Suprapubic skin (tissue), 4 donors: ENCODE results near the gene TRIM56. TPM values are rescaled to one million over a fixed set of nuclear protein-coding genes. Genes with fewer than 3 reads are reported as not detected.
"Not testable (repeated sequence)": the region's sequence is repeated elsewhere in the genome, so short reads cannot be mapped to it uniquely, and the experiment has no call there.

Experiments used
- DNase-seq, 2 donors: peaks; one replicate each; pipeline ENCODE4 v3.0.0-alpha.2; 2019; ENCODE audit warnings: low spot score in 2 of 2
- H3K27ac ChIP-seq: fragments of 200-600 bp; sonication (generic); one replicate; pipeline ENCODE4 v1.5.1; 2019
- H3K27me3 ChIP-seq: fragments of 200-600 bp; sonication (generic); one replicate; pipeline ENCODE4 v1.5.1; 2019
- H3K36me3 ChIP-seq: fragments of 200-600 bp; sonication (generic); one replicate; pipeline ENCODE4 v1.5.1; 2019
- H3K4me1 ChIP-seq: fragments of 200-600 bp; sonication (generic); one replicate; pipeline ENCODE4 v1.5.1; 2019
- H3K4me3 ChIP-seq: fragments of 200-600 bp; sonication (generic); one replicate; pipeline ENCODE4 v1.5.1; 2019; ENCODE audit warnings: mild to moderate bottlenecking
- H3K9me3 ChIP-seq: fragments of 200-600 bp; sonication (generic); one replicate; pipeline ENCODE4 v1.5.1; 2019
- EP300 ChIP-seq: sonication (generic); formaldehyde crosslinking; IDR thresholded peaks from one replicate; pipeline ENCODE4 v1.6.1; 2017; ENCODE audit warnings: antibody characterized with exemption
- POLR2A ChIP-seq, 2 donors: fragments of 450-650 bp; IDR thresholded peaks; one replicate each; pipeline ENCODE4 v1.6.1; 2017; ENCODE audit warnings: antibody characterized with exemption in 2 of 2, mild to moderate bottlenecking in 2 of 2, moderate library complexity in 2 of 2
- POLR2AphosphoS5 ChIP-seq, 3 donors: sonication (generic); formaldehyde crosslinking; IDR thresholded peaks; one replicate each; pipeline ENCODE4 v1.6.1; 2017; ENCODE audit warnings: antibody characterized with exemption in 3 of 3
- WGBS: methylation state at CpG from one replicate; pipeline ENCODE4 v1.1.5; 2018; 5-methylcytosine and 5-hydroxymethylcytosine counted together
- total RNA-seq, 4 donors: library from RNA; depleted of rRNA; stranded (reverse); fragments of >200 nt; gene quantifications; one replicate each; pipeline ENCODE4 v1.1.0, GENCODE V29; 2016
- TF ChIP-seq, protein P1 (sequence below), 2 donors: fragments of 200-600 bp in 1 of 2; fragments of 450-650 bp in 1 of 2; sonication (generic) in 1 of 2; IDR thresholded peaks; one replicate each; pipeline ENCODE4 v1.5.1; 2016 to 2019; ENCODE audit warnings: antibody characterized with exemption in 2 of 2, mild to moderate bottlenecking in 1 of 2, moderate library complexity in 1 of 2

The TRIM56 gene
- total RNA-seq, 4 donors from 2014 or later: 12.1 to 28.9 (median 17.8) TPM

DNA sequence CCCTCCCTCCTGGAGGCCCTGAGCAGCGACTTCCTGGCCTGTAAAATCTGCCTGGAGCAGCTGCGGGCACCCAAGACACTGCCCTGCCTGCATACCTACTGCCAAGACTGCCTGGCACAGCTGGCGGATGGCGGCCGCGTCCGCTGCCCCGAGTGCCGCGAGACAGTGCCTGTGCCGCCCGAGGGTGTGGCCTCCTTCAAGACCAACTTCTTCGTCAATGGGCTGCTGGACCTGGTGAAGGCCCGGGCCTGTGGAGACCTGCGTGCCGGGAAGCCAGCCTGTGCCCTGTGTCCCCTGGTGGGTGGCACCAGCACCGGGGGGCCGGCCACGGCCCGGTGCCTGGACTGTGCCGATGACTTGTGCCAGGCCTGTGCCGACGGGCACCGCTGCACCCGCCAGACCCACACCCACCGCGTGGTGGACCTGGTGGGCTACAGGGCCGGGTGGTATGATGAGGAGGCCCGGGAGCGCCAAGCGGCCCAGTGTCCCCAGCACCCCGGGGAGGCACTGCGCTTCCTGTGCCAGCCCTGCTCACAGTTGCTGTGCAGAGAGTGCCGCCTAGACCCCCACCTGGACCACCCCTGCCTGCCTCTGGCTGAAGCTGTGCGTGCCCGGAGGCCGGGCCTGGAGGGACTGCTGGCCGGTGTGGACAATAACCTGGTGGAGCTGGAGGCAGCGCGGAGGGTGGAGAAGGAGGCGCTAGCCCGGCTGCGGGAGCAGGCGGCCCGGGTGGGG, 2.2 kb downstream of the TRIM56 start:
- Histone ChIP-seq H3K4me3 (peak overlapping the region; percentile 15), H3K36me3 (peaks cover 44% of the 10 kb centered on the region), H3K27ac (no peak overlapping the region), H3K4me1 (peaks cover 39% of the 10 kb centered on the region), H3K9me3 (no peaks in the 10 kb centered on the region), H3K27me3 (no peaks in the 10 kb centered on the region)
- WGBS: 88% methylated on average over 5 of the region's 45 CpGs
- TF ChIP-seq EP300 (no peak), POLR2AphosphoS5 (IDR thresholded peaks at IDR 0.05) (no peak), POLR2A (IDR thresholded peaks at IDR 0.05) (no peak)
- TF ChIP-seq, protein P1, sequence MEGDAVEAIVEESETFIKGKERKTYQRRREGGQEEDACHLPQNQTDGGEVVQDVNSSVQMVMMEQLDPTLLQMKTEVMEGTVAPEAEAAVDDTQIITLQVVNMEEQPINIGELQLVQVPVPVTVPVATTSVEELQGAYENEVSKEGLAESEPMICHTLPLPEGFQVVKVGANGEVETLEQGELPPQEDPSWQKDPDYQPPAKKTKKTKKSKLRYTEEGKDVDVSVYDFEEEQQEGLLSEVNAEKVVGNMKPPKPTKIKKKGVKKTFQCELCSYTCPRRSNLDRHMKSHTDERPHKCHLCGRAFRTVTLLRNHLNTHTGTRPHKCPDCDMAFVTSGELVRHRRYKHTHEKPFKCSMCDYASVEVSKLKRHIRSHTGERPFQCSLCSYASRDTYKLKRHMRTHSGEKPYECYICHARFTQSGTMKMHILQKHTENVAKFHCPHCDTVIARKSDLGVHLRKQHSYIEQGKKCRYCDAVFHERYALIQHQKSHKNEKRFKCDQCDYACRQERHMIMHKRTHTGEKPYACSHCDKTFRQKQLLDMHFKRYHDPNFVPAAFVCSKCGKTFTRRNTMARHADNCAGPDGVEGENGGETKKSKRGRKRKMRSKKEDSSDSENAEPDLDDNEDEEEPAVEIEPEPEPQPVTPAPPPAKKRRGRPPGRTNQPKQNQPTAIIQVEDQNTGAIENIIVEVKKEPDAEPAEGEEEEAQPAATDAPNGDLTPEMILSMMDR (IDR thresholded peaks at IDR 0.05): no peak
- no peak for DNase-seq

DNA sequence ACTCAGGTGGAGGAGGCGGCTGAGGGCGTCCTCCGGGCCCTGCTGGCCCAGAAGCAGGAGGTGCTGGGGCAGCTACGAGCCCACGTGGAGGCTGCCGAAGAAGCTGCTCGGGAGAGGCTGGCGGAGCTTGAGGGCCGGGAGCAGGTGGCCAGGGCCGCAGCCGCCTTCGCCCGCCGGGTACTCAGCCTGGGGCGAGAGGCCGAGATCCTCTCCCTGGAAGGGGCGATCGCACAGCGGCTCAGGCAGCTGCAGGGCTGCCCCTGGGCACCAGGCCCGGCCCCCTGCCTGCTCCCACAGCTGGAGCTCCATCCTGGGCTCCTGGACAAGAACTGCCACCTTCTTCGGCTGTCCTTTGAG, 2.8 kb downstream of the TRIM56 start:
- H3K9me3 ChIP-seq: no peaks in the 10 kb centered on the region
- 93% methylated on average over 3 of the region's 21 CpGs for WGBS
- H3K4me3 ChIP-seq: no peak overlapping the region
- TF ChIP-seq POLR2AphosphoS5 (IDR thresholded peaks at IDR 0.05) (no peak), POLR2A (IDR thresholded peaks at IDR 0.05) (no peak), EP300 (no peak)
- TF ChIP-seq, protein P1 (IDR thresholded peaks at IDR 0.05): no peak
- no peaks in the 10 kb centered on the region for H3K27me3 ChIP-seq
- peaks cover 39% of the 10 kb centered on the region for H3K4me1 ChIP-seq
- no peak for DNase-seq
- peaks cover 44% of the 10 kb centered on the region for H3K36me3 ChIP-seq
- H3K27ac ChIP-seq: no peak overlapping the region

DNA sequence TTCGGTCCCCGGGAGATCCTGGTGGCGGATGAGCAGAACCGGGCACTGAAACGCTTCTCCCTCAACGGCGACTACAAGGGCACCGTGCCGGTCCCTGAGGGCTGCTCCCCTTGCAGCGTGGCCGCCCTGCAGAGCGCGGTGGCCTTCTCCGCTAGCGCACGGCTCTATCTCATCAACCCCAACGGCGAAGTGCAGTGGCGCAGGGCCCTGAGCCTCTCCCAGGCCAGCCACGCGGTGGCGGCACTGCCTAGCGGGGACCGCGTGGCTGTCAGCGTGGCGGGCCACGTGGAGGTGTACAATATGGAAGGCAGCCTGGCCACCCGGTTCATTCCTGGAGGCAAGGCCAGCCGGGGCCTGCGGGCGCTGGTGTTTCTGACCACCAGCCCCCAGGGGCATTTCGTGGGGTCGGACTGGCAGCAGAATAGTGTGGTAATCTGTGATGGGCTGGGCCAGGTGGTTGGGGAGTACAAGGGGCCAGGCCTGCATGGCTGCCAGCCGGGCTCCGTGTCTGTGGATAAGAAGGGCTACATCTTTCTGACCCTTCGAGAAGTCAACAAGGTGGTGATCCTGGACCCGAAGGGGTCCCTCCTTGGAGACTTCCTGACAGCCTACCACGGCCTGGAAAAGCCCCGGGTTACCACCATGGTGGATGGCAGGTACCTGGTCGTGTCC, 3.7 kb downstream of the TRIM56 start:
- 96% methylated on average over 16 of the region's 41 CpGs for WGBS
- Histone ChIP-seq H3K27me3 (no peaks in the 10 kb centered on the region), H3K4me3 (no peak overlapping the region), H3K4me1 (peaks cover 42% of the 10 kb centered on the region), H3K36me3 (peaks cover 44% of the 10 kb centered on the region), H3K9me3 (no peaks in the 10 kb centered on the region), H3K27ac (no peak overlapping the region)
- TF ChIP-seq POLR2AphosphoS5 (IDR thresholded peaks at IDR 0.05) (no peak), POLR2A (IDR thresholded peaks at IDR 0.05) (no peak), EP300 (no peak)
- TF ChIP-seq, protein P1 (IDR thresholded peaks at IDR 0.05): no peak
- DNase-seq: no peak

DNA sequence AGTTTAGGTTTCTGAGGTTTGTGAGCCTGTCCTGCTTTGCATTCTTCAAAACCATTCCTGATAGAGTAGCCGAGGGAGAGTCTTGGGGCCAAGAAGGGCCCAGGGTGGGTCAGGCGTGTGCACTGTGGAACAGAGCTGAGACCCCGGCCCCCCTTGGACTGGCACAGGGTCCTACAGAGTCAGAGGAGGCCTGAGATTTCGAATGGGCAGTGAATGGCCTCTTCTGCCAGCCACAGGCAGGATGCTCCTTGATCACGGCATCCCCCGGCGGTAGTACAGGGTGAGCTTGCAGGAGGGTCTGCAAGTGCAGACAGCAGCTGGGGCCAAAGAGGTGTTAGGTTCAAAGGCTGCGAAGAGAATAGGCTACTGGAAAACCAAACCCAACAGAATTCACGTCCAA, 4.6 kb downstream of the TRIM56 start:
- Histone ChIP-seq H3K4me1 (peaks cover 38% of the 10 kb centered on the region), H3K27ac (no peak overlapping the region)
- TF ChIP-seq, protein P1 (IDR thresholded peaks at IDR 0.05): no peak
- TF ChIP-seq POLR2A (IDR thresholded peaks at IDR 0.05): no peak
- no peak for TF ChIP-seq EP300
- no peak for TF ChIP-seq POLR2AphosphoS5 (IDR thresholded peaks at IDR 0.05)

DNA sequence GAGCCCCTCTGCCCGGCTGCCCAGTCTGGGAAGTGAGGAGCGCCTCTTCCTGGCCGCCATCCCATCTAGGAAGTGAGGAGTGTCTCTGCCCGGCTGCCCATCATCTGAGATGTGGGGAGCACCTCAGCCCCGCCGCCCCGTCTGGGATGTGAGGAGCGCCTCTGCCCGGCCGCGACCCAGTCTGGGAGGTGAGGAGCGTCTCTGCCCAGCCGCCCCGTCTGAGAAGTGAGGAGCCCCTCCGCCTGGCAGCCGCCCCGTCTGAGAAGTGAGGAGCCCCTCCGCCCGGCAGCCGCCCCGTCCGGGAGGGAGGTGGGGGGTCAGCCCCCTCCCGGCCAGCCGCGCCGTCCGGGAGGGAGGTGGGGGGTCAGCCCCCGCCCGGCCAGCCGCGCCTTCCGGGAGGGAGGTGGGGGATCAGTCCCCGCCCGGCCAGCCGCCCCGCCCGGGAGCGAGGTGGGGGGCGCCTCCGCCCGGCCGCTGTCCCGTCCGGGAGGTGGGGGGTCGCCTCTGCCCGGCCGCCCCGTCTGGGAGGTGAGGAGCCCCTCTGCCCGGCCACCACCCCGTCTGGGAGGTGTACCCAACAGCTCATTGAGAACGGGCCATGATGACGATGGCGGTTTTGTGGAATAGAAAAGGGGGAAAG, 7.1 kb downstream of the TRIM56 start:
- WGBS: no CpG with 5 or more reads among the region's 53 CpGs
- peaks cover 41% of the 10 kb centered on the region for H3K36me3 ChIP-seq
- H3K4me1 ChIP-seq: peaks cover 20% of the 10 kb centered on the region
- H3K27ac ChIP-seq, H3K27me3 ChIP-seq, H3K9me3 ChIP-seq, H3K4me3 ChIP-seq, DNase-seq: not testable (repeated sequence)

More for the DNA sequence above, 4.6 kb downstream of the TRIM56 start:
- Histone ChIP-seq H3K4me3 (no peak overlapping the region), H3K36me3 (peaks cover 44% of the 10 kb centered on the region), H3K27me3 (no peaks in the 10 kb centered on the region), H3K9me3 (no peaks in the 10 kb centered on the region)
- WGBS: 96% methylated on average over 7 of the region's 9 CpGs
- no peak for DNase-seq
